Neural cell (in vitro differentiated cells): ENCODE measurements around the gene HOXA3. TPM values are rescaled to one million over a fixed set of nuclear protein-coding genes. Genes with fewer than 3 reads are reported as not detected.

Experiments used
- H2AFZ ChIP-seq: fragments of 200-600, 300-800 bp; sonication (generic), shearing (Covaris generic); 2 replicates; pipeline ENCODE4 v1.6.0; 2014; ENCODE audit warnings: low read depth, mild to moderate bottlenecking, antibody characterized with exemption, low read length, moderate library complexity
- H3F3A ChIP-seq: fragments of 200-600 bp; shearing (Covaris generic); 2 replicates; pipeline ENCODE4 v1.6.1; 2016; ENCODE audit warnings: mild to moderate bottlenecking, moderate library complexity, mixed read lengths, antibody characterized with exemption, low read length; ENCODE audit not compliant: insufficient read depth, poor library complexity, severe bottlenecking
- H3K27ac ChIP-seq: fragments of 200-600, 300-800 bp; sonication (generic), shearing (Covaris generic); 2 replicates; pipeline ENCODE4 v1.5.1; 2014; ENCODE audit warnings: mild to moderate bottlenecking, low read length, moderate library complexity
- H3K27me3 ChIP-seq: fragments of 300-800, 200-600 bp; sonication (generic), shearing (Covaris generic); 2 replicates; pipeline ENCODE4 v1.6.0; 2014; ENCODE audit warnings: mild to moderate bottlenecking, low read depth, low read length, moderate library complexity; ENCODE audit not compliant: insufficient read depth
- H3K36me3 ChIP-seq: fragments of 300-800, 200-600 bp; sonication (generic), shearing (Covaris generic); 2 replicates; pipeline ENCODE4 v1.5.1; 2014; ENCODE audit warnings: mild to moderate bottlenecking, antibody characterized with exemption, low read length, moderate library complexity; ENCODE audit not compliant: insufficient read depth
- H3K4me2 ChIP-seq: fragments of 300-800, 200-600 bp; sonication (generic), shearing (Covaris generic); 2 replicates; pipeline ENCODE4 v1.6.0; 2014; ENCODE audit warnings: mild to moderate bottlenecking, low read length
- H3K4me3 ChIP-seq: fragments of 300-800, 200-600 bp; sonication (generic), shearing (Covaris generic); 2 replicates; pipeline ENCODE4 v1.5.1; 2014; ENCODE audit warnings: mild to moderate bottlenecking, low read length, moderate library complexity
- H3K79me2 ChIP-seq: fragments of 200-600 bp; shearing (Covaris generic); replicated peaks from 2 replicates; pipeline ENCODE4 v1.6.0; 2014; ENCODE audit warnings: mild to moderate bottlenecking, low read length, moderate library complexity; ENCODE audit not compliant: insufficient read depth
- H3K9ac ChIP-seq: fragments of 300-800, 200-600 bp; sonication (generic), shearing (Covaris generic); 2 replicates; pipeline ENCODE4 v1.6.1; 2016; ENCODE audit warnings: mild to moderate bottlenecking, low read length, mixed read lengths
- H3K9me2 ChIP-seq: fragments of 200-600 bp; shearing (Covaris generic); 2 replicates; pipeline ENCODE4 v1.6.1; 2016; ENCODE audit warnings: mild to moderate bottlenecking, low read length, mixed read lengths; ENCODE audit not compliant: insufficient read depth
- H3K9me3 ChIP-seq: fragments of 200-600, 300-800 bp; sonication (generic), shearing (Covaris generic); 2 replicates; pipeline ENCODE4 v1.6.1; 2016; ENCODE audit warnings: mild to moderate bottlenecking, mixed run types, low read length, moderate library complexity, mixed read lengths
- H4K20me1 ChIP-seq: fragments of 200-600 bp; shearing (Covaris generic); 2 replicates; pipeline ENCODE4 v1.6.1; 2016; ENCODE audit warnings: mild to moderate bottlenecking, mixed run types; ENCODE audit not compliant: insufficient read depth
- EP300 ChIP-seq: fragments of 450-650 bp; conservative IDR thresholded peaks from 2 replicates; pipeline ENCODE4 v1.6.1; 2014; ENCODE audit warnings: antibody characterized with exemption, mild to moderate bottlenecking, moderate library complexity; ENCODE audit not compliant: poor library complexity, severe bottlenecking
- EZH2 ChIP-seq: fragments of 200-600, 300-800 bp; shearing (Covaris generic), sonication (generic); IDR thresholded peaks from 2 replicates; pipeline ENCODE4 v1.6.1; 2014; ENCODE audit warnings: antibody characterized with exemption, low read length, borderline replicate concordance, mild to moderate bottlenecking; ENCODE audit not compliant: insufficient read depth, poor library complexity, severe bottlenecking
- MXI1 ChIP-seq: fragments of 450-650 bp; conservative IDR thresholded peaks from 2 replicates; pipeline ENCODE4 v1.6.1; 2014; ENCODE audit warnings: antibody characterized with exemption, mild to moderate bottlenecking; ENCODE audit not compliant: poor library complexity, severe bottlenecking
- POLR2AphosphoS5 ChIP-seq: IDR thresholded peaks from 2 replicates; pipeline ENCODE4 v1.6.1; 2012
- RAD21 ChIP-seq: fragments of 450-650 bp; conservative IDR thresholded peaks from 2 replicates; pipeline ENCODE4 v1.6.1; 2014; ENCODE audit warnings: antibody characterized with exemption, mild to moderate bottlenecking, moderate library complexity
- SMC3 ChIP-seq: fragments of 450-650 bp; conservative IDR thresholded peaks from 2 replicates; pipeline ENCODE4 v1.6.1; 2014; ENCODE audit warnings: antibody characterized with exemption, mild to moderate bottlenecking, moderate library complexity; ENCODE audit not compliant: poor library complexity
- TAF1 ChIP-seq: IDR thresholded peaks from 2 replicates; pipeline ENCODE4 v1.6.1; 2012; ENCODE audit warnings: low read depth
- polyA plus RNA-seq: library from polyadenylated mRNA; depleted of rRNA; stranded (reverse); fragments of >200 nt; gene quantifications from 2 replicates; pipeline ENCODE4 v1.2.3, GENCODE V29; 2014
- TF ChIP-seq, protein P1 (sequence below): fragments of 450-650 bp; IDR thresholded peaks from 2 replicates; pipeline ENCODE4 v1.5.1; 2014; ENCODE audit warnings: antibody characterized with exemption, mild to moderate bottlenecking, moderate library complexity; ENCODE audit not compliant: poor library complexity, severe bottlenecking
- TF ChIP-seq, protein P2 (sequence below): IDR thresholded peaks from 2 replicates; pipeline ENCODE4 v1.6.1; 2012; ENCODE audit warnings: borderline replicate concordance

The HOXA3 gene
- polyA plus RNA-seq, 1 donor from 2014 or later: not detected

DNA sequence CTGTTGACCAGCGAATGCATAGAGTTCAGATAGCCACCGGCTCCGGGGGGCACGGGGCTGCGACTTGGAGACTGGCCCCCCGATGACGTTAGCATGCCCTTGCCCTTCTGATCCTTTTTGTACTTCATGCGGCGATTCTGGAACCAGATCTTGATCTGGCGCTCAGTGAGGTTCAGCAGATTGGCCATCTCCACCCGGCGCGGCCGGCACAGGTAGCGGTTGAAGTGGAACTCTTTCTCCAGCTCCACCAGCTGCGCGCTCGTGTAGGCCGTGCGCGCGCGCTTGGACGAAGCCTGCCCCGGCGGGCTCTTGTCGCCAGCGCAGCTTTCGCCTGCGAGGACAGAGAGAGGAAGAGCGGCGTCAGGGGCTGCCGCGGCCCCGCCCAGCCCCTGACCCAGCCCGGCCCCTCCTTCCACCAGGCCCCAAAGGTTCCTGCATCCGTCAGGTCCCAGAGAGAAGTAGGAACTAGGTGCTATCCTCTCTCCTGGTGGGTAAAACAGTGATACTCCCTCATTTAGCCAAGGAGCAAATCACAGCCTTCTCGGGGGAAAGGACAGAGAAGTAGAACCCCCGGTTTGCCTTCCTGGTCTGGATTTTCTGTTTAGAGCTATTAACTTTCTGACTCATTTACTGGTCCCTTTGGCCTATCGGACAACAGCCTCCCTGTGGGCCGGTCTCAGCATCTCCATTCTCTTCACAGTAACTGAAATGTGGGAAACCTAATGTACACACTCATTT lies 43.8 kb downstream of the HOXA3 start:
- TF ChIP-seq RAD21 (no peak), EZH2 (peak; percentile 72)
- TF ChIP-seq, protein P1, sequence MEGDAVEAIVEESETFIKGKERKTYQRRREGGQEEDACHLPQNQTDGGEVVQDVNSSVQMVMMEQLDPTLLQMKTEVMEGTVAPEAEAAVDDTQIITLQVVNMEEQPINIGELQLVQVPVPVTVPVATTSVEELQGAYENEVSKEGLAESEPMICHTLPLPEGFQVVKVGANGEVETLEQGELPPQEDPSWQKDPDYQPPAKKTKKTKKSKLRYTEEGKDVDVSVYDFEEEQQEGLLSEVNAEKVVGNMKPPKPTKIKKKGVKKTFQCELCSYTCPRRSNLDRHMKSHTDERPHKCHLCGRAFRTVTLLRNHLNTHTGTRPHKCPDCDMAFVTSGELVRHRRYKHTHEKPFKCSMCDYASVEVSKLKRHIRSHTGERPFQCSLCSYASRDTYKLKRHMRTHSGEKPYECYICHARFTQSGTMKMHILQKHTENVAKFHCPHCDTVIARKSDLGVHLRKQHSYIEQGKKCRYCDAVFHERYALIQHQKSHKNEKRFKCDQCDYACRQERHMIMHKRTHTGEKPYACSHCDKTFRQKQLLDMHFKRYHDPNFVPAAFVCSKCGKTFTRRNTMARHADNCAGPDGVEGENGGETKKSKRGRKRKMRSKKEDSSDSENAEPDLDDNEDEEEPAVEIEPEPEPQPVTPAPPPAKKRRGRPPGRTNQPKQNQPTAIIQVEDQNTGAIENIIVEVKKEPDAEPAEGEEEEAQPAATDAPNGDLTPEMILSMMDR: no peak
- Histone ChIP-seq H2AFZ (no peak overlapping the region), H3K9ac (no peak overlapping the region), H3K27me3 (peaks cover 100% of the 10 kb centered on the region), H3K27ac (no peak overlapping the region), H3K9me3 (no peaks in the 10 kb centered on the region), H3K79me2 (no peaks in the 10 kb centered on the region), H3K9me2 (no peaks in the 10 kb centered on the region), H3K4me2 (no peak overlapping the region), H3K4me3 (no peak overlapping the region), H3K36me3 (no peaks in the 10 kb centered on the region), H4K20me1 (no peaks in the 10 kb centered on the region), H3F3A (no peaks in the 10 kb centered on the region)

DNA sequence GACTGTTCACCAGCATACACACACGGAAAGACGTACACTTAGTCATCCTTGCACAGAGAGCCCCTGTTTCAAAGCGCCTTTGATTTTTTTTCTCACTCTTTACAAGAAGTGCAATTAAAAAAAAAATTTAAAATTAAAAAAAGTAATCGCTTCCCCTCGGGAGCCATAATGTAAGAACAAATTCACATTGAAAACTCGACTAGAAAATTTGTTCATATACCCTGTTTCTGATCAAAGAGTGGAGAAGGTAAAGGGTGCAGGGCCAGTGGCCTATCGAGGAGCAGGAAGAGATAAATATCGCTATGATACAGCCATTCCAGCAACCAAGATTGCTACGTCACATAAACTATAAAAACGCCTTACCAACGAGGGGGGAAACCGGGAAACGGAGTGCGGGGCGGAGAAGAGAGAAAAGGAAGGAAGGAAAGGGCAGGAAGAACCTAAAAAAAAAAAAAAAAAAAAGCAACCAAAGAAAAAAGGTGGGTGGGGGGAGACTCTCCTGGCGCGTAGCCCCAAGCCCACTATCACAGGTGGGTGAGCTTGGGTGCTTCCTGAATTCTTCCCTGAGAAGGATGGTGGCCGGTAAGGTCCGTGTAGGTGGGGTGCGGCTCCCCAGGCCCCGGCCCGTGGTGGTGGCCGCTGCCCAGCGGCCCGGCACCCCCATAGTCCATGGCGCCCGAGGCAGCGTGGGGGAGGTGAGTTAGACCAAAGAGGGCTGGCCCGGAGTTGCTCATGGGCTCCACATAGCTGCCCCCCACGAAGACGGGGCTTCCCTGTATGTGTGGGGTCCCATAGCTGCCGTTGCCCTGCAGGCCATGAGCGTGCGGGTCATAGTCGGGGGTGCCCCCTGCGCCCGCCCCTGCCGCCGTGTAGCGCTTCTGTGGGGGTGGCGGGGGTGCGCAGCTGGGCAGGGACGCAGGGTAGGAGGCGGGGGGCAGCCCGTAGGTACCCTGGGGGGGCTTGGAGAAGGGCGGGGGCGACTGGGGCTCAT lies 44.7 kb downstream of the HOXA3 start:
- Histone ChIP-seq H3K9me2 (no peaks in the 10 kb centered on the region), H3F3A (no peaks in the 10 kb centered on the region), H4K20me1 (no peaks in the 10 kb centered on the region), H3K36me3 (no peaks in the 10 kb centered on the region), H3K4me3 (no peak overlapping the region), H2AFZ (no peak overlapping the region), H3K27me3 (peaks cover 100% of the 10 kb centered on the region), H3K79me2 (no peaks in the 10 kb centered on the region), H3K9ac (no peak overlapping the region), H3K4me2 (no peak overlapping the region), H3K9me3 (no peaks in the 10 kb centered on the region), H3K27ac (no peak overlapping the region)
- TF ChIP-seq POLR2AphosphoS5 (peak; percentile 15), RAD21 (no peak)

DNA sequence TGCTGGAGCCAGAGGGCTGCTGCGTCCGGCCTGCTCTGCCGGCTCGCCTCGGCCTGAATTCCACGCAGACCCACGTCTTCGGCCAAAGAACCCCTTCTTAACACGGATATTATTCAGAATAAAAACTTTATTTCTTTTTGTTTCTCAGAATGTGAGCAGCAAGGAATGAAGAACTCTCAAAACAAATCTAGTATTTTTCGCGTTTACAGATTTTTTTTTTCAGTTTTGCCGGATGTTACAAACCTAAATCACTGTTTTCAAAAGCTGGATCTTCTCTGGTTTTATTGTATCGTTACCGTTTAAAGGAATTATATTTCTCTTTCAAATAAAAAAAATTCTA lies 45.5 kb downstream of the HOXA3 start:
- no peak overlapping the region for H3K27ac ChIP-seq
- H4K20me1 ChIP-seq: no peaks in the 10 kb centered on the region
- no peaks in the 10 kb centered on the region for H3F3A ChIP-seq
- no peak overlapping the region for H2AFZ ChIP-seq
- no peaks in the 10 kb centered on the region for H3K9me3 ChIP-seq
- no peak overlapping the region for H3K4me3 ChIP-seq
- H3K4me2 ChIP-seq: no peak overlapping the region
- no peaks in the 10 kb centered on the region for H3K36me3 ChIP-seq
- no peak for TF ChIP-seq EZH2
- TF ChIP-seq POLR2AphosphoS5: no peak
- TF ChIP-seq TAF1: no peak
- no peak for TF ChIP-seq EP300
- TF ChIP-seq, protein P1: no peak
- no peak for TF ChIP-seq MXI1
- TF ChIP-seq SMC3: no peak
- TF ChIP-seq, protein P2, sequence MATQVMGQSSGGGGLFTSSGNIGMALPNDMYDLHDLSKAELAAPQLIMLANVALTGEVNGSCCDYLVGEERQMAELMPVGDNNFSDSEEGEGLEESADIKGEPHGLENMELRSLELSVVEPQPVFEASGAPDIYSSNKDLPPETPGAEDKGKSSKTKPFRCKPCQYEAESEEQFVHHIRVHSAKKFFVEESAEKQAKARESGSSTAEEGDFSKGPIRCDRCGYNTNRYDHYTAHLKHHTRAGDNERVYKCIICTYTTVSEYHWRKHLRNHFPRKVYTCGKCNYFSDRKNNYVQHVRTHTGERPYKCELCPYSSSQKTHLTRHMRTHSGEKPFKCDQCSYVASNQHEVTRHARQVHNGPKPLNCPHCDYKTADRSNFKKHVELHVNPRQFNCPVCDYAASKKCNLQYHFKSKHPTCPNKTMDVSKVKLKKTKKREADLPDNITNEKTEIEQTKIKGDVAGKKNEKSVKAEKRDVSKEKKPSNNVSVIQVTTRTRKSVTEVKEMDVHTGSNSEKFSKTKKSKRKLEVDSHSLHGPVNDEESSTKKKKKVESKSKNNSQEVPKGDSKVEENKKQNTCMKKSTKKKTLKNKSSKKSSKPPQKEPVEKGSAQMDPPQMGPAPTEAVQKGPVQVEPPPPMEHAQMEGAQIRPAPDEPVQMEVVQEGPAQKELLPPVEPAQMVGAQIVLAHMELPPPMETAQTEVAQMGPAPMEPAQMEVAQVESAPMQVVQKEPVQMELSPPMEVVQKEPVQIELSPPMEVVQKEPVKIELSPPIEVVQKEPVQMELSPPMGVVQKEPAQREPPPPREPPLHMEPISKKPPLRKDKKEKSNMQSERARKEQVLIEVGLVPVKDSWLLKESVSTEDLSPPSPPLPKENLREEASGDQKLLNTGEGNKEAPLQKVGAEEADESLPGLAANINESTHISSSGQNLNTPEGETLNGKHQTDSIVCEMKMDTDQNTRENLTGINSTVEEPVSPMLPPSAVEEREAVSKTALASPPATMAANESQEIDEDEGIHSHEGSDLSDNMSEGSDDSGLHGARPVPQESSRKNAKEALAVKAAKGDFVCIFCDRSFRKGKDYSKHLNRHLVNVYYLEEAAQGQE: no peak
- TF ChIP-seq RAD21: no peak
- H3K27me3 ChIP-seq: peaks cover 100% of the 10 kb centered on the region
- H3K9me2 ChIP-seq: no peaks in the 10 kb centered on the region
- no peaks in the 10 kb centered on the region for H3K79me2 ChIP-seq
- H3K9ac ChIP-seq: no peak overlapping the region
